Keratinocyte (primary cell): ENCODE measurements around the gene IFNGR1. TPM values are rescaled to one million over a fixed set of nuclear protein-coding genes. Genes with fewer than 3 reads are reported as not detected.

Source experiments
- DNase-seq: peaks from one replicate; pipeline ENCODE4 v3.0.0-alpha.2; 2011; ENCODE audit warnings: low read depth, missing footprints, low spot score
- FAIRE-seq: peaks from 2 replicates; lab custom pipeline; 2011; peaks lifted over from hg19 to GRCh38; lab: Jason Lieb, UNC
- H2AFZ ChIP-seq: 2 replicates; pipeline ENCODE4 v1.6.0; 2012; ENCODE audit warnings: low read length, control low read depth, inconsistent platforms; ENCODE audit not compliant: control insufficient read depth
- H3K27ac ChIP-seq: 2 replicates; pipeline ENCODE4 v1.5.1; 2011; ENCODE audit warnings: low read length; ENCODE audit not compliant: control insufficient read depth, insufficient read depth
- H3K27me3 ChIP-seq: 3 replicates; pipeline ENCODE4 v1.6.0; 2011; ENCODE audit warnings: low read length; ENCODE audit not compliant: control insufficient read depth, insufficient read depth; ENCODE audit errors: extremely low read depth
- H3K36me3 ChIP-seq, 2 experiments: 2 replicates in 1 of 2; 3 replicates in 1 of 2; pipeline ENCODE4 v1.5.1; 2011; ENCODE audit warnings: low read length in 2 of 2, mild to moderate bottlenecking in 1 of 2; ENCODE audit not compliant: control insufficient read depth in 2 of 2, insufficient read depth in 2 of 2; ENCODE audit errors: extremely low read depth in 1 of 2
- H3K4me1 ChIP-seq: 3 replicates; pipeline ENCODE4 v1.5.1; 2011; ENCODE audit warnings: low read length; ENCODE audit not compliant: control insufficient read depth, insufficient read depth; ENCODE audit errors: extremely low read depth
- H3K4me2 ChIP-seq: 3 replicates; pipeline ENCODE4 v1.6.0; 2011; ENCODE audit warnings: low read depth, low read length; ENCODE audit not compliant: control insufficient read depth, insufficient read depth; ENCODE audit errors: extremely low read depth
- H3K4me3 ChIP-seq, 3 experiments: fragments of 200-600 bp in 1 of 3; sonication (generic) in 1 of 3; 2 replicates in 2 of 3; 3 replicates in 1 of 3; pipeline ENCODE4 v1.5.1; 2011 to 2016; ENCODE audit warnings: low read length in 3 of 3, mild to moderate bottlenecking in 3 of 3, control low read depth in 2 of 3, inconsistent platforms in 1 of 3, low read depth in 1 of 3, mixed read lengths in 1 of 3, mixed run types in 1 of 3, moderate library complexity in 1 of 3; ENCODE audit not compliant: control insufficient read depth in 2 of 3, insufficient read depth in 2 of 3; ENCODE audit errors: extremely low read depth in 1 of 3
- H3K79me2 ChIP-seq: 2 replicates; pipeline ENCODE4 v1.6.0; 2012; ENCODE audit warnings: low read length; ENCODE audit not compliant: control insufficient read depth, insufficient read depth
- H3K9ac ChIP-seq: 3 replicates; pipeline ENCODE4 v1.6.0; 2011; ENCODE audit warnings: low read length; ENCODE audit not compliant: control insufficient read depth, insufficient read depth; ENCODE audit errors: extremely low read depth
- H3K9me1 ChIP-seq: 3 replicates; pipeline ENCODE4 v1.6.0; 2011; ENCODE audit warnings: low read length; ENCODE audit not compliant: control insufficient read depth, insufficient read depth; ENCODE audit errors: extremely low read depth
- H3K9me3 ChIP-seq: 2 replicates; pipeline ENCODE4 v1.5.1; 2012; ENCODE audit warnings: low read depth, low read length; ENCODE audit not compliant: control insufficient read depth
- H4K20me1 ChIP-seq: 3 replicates; pipeline ENCODE4 v1.6.0; 2011; ENCODE audit warnings: low read length; ENCODE audit not compliant: control insufficient read depth, insufficient read depth; ENCODE audit errors: extremely low read depth
- EZH2 ChIP-seq: IDR thresholded peaks from one replicate; pipeline ENCODE4 v1.6.1; 2012; ENCODE audit warnings: inconsistent platforms, mild to moderate bottlenecking, low read length, moderate library complexity
- dilution Hi-C: fragments of 300-500 bp; cut with MboI; formaldehyde crosslinking; loops from one replicate; pipeline ENCODE4 v1.7.0; 2020; ENCODE audit warnings: low sequenced_read_pairs; ENCODE audit not compliant: extremely low pct_ligation_motif_present
- polyA plus RNA-seq, 5 experiments: library from polyadenylated mRNA; depleted of rRNA in 3 of 5; stranded (reverse) in 3 of 5; stranded (forward) in 1 of 5; unstranded in 1 of 5; fragments of >200 nt; gene quantifications; 1 replicate in 1 of 5; 2 replicates in 3 of 5; 3 replicates in 1 of 5; pipeline versions ENCODE4 v1.2.1 to v1.2.3, GENCODE V29; 2011 to 2012; ENCODE audit warnings: missing spikeins in 2 of 5, low read depth in 1 of 5, low replicate concordance in 1 of 5
- TF ChIP-seq, protein P1 (sequence below), 3 experiments: IDR thresholded peaks in 1 of 3; conservative IDR thresholded peaks in 1 of 3; optimal IDR thresholded peaks in 1 of 3; 2 replicates in 2 of 3; 3 replicates in 1 of 3; pipeline versions ENCODE3 to v1.5.1; 2011; ENCODE audit warnings: low read length in 3 of 3, mild to moderate bottlenecking in 3 of 3, moderate library complexity in 2 of 3, control low read depth in 1 of 3, inconsistent platforms in 1 of 3; ENCODE audit not compliant: insufficient read depth in 2 of 3; ENCODE audit errors: extremely low read depth in 1 of 3

The IFNGR1 gene
- polyA plus RNA-seq, 1 donor (not counting 4 experiments of a cell fraction or from before 2014, with no cell fraction given), result 109 TPM

DNA sequence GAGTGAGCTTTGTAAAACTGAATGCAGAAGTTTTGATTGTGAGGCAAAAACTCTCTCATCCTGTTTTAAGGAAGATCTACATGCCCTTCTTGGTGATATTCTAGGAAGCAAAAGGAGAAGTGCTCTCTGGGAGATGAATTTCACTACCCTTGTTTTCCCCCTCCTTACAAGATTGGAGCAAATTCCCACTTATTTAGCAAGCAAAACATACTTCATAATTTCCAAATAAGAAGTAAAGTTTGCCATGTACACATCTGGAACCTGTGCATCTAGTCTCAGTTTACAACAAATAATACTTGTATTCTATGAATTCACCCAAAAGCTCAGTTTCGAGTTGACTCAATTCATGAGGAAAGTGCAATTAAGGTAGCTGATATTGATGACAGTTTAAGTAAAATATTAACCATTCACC lies 27.6 kb upstream of the IFNGR1 start:
- H3K9me1 ChIP-seq, result no peaks in the 10 kb centered on the region
- no peak overlapping the region for H3K9ac ChIP-seq
- no peak overlapping the region for H2AFZ ChIP-seq
- no peaks in the 10 kb centered on the region for H3K36me3 ChIP-seq
- no peak overlapping the region for H3K27ac ChIP-seq
- H3K4me1 ChIP-seq, result peaks cover 4% of the 10 kb centered on the region
- no peaks in the 10 kb centered on the region for H4K20me1 ChIP-seq
- dilution Hi-C loops, result no loop called here
- DNase-seq, result no peak
- H3K9me3 ChIP-seq, result no peaks in the 10 kb centered on the region
- H3K4me2 ChIP-seq, result no peak overlapping the region
- no peaks in the 10 kb centered on the region for H3K27me3 ChIP-seq
- TF ChIP-seq, protein P1, sequence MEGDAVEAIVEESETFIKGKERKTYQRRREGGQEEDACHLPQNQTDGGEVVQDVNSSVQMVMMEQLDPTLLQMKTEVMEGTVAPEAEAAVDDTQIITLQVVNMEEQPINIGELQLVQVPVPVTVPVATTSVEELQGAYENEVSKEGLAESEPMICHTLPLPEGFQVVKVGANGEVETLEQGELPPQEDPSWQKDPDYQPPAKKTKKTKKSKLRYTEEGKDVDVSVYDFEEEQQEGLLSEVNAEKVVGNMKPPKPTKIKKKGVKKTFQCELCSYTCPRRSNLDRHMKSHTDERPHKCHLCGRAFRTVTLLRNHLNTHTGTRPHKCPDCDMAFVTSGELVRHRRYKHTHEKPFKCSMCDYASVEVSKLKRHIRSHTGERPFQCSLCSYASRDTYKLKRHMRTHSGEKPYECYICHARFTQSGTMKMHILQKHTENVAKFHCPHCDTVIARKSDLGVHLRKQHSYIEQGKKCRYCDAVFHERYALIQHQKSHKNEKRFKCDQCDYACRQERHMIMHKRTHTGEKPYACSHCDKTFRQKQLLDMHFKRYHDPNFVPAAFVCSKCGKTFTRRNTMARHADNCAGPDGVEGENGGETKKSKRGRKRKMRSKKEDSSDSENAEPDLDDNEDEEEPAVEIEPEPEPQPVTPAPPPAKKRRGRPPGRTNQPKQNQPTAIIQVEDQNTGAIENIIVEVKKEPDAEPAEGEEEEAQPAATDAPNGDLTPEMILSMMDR (optimal IDR thresholded peaks at IDR 0.05 in 1 of 3, IDR thresholded peaks at IDR 0.05 in 1 of 3, conservative IDR thresholded peaks at IDR 0.05 in 1 of 3; ENCODE audit: extremely low read depth in 1 of 3, insufficient read depth in 2 of 3, low read length in 3 of 3), result no peak
- TF ChIP-seq EZH2, result no peak
- no peak for FAIRE-seq
- H3K79me2 ChIP-seq, result no peaks in the 10 kb centered on the region
- no peak overlapping the region for H3K4me3 ChIP-seq

DNA sequence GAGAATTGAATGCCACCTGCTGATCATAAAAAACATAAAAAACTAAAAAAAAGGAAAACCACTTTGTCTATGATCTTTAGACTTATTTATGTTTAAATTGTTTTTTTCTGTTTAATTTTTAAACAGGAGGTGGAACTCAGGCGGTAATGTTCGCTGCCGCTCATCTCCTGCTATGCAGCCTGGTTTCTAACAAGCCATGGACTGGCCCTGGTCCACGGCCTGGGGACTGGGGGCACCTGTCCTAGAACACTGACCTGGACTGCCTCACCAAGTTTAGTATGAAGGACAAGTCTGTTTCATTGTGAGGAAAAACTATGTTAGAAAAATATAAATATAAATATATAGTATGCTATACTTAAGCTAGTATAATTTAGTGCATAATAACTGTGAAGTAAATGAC lies 27.0 kb upstream of the IFNGR1 start:
- Histone ChIP-seq H3K4me2 (no peak overlapping the region), H2AFZ (no peak overlapping the region), H3K36me3 (no peaks in the 10 kb centered on the region), H3K4me3 (no peak overlapping the region), H3K9ac (no peak overlapping the region), H3K9me3 (no peaks in the 10 kb centered on the region), H3K27me3 (no peaks in the 10 kb centered on the region), H3K79me2 (no peaks in the 10 kb centered on the region), H3K27ac (no peak overlapping the region), H4K20me1 (no peaks in the 10 kb centered on the region), H3K4me1 (peaks cover 11% of the 10 kb centered on the region), H3K9me1 (no peaks in the 10 kb centered on the region)
- no peak for DNase-seq
- FAIRE-seq, result no peak
- dilution Hi-C loops, result no loop called here
- TF ChIP-seq, protein P1 (optimal IDR thresholded peaks at IDR 0.05 in 1 of 3, IDR thresholded peaks at IDR 0.05 in 1 of 3, conservative IDR thresholded peaks at IDR 0.05 in 1 of 3; ENCODE audit: extremely low read depth in 1 of 3, insufficient read depth in 2 of 3, low read length in 3 of 3), result no peak
- TF ChIP-seq EZH2, result no peak
